ENCODE results near the gene SMIM10.
"Not testable (repeated sequence)": the region's sequence is repeated elsewhere in the genome, so short reads cannot be mapped to it uniquely, and the experiment has no call there.

Gene SMIM10

GRCh38 chrX:134990801-134991481, at the start of gene SMIM10:
Gene SMIM10 (plus strand): TSS chrX:134990991. CDS start chrX:134991096, 105 bp downstream.
- peak within 1 kb of the TSS; percentile 92 for H2AFZ ChIP-seq (ENCODE audit: low read depth, low read length)
- peak within 1 kb of the TSS; percentile 79 for H3K4me3 ChIP-seq (ENCODE audit: low read length)
- no peaks in the 10 kb centered on the region for H4K20me1 ChIP-seq (ENCODE audit: insufficient read depth, low read length)
- H3K9ac ChIP-seq (ENCODE audit: low read length) = peak within 1 kb of the TSS; percentile 53
- no peaks in the 10 kb centered on the region for H3K9me3 ChIP-seq (ENCODE audit: insufficient read depth, low read length)
- H3K27me3 ChIP-seq (ENCODE audit: low read depth, low read length) = no peaks in the 10 kb centered on the region
- no peaks in the 10 kb centered on the region for H3K36me3 ChIP-seq (replicated peaks; ENCODE audit: low read depth, low read length)
- H3K4me1 ChIP-seq (ENCODE audit: low read length) = peaks cover 12% of the 10 kb centered on the region
- H3K79me2 ChIP-seq (ENCODE audit: low read length) = no peaks in the 10 kb centered on the region
- H3K27ac ChIP-seq (ENCODE audit: low read length) = no peak within 1 kb of the TSS
- no peak for TF ChIP-seq CTCF (IDR thresholded peaks at IDR 0.05; ENCODE audit: low read depth, low read length)
- no peak for TF ChIP-seq EZH2phosphoT487 (IDR thresholded peaks at IDR 0.05; ENCODE audit: low read depth)
- H3K4me2 ChIP-seq (ENCODE audit: low read length) = peak within 1 kb of the TSS; percentile 83

- H3K4me1 ChIP-seq (ENCODE audit: low read length); H4K20me1 ChIP-seq (ENCODE audit: insufficient read depth, low read length); H3K27ac ChIP-seq (ENCODE audit: low read length); H3K4me2 ChIP-seq (ENCODE audit: low read length); H2AFZ ChIP-seq (ENCODE audit: low read depth, low read length); H3K9me3 ChIP-seq (ENCODE audit: insufficient read depth, low read length); H3K79me2 ChIP-seq (ENCODE audit: low read length); H3K4me3 ChIP-seq (ENCODE audit: low read length); H3K9ac ChIP-seq (ENCODE audit: low read length); H3K27me3 ChIP-seq (ENCODE audit: low read depth, low read length); H3K36me3 ChIP-seq (replicated peaks; ENCODE audit: low read depth, low read length): not testable (repeated sequence)
These were observed 44.4 kb upstream of the SMIM10 start for GRCh38 chrX:134946364-134946763.

GRCh38 chrX:134948333-134949241, 42.2 kb upstream of the SMIM10 start:
- Histone ChIP-seq H3K9ac (ENCODE audit: low read length) (no peak overlapping the region), H3K4me1 (ENCODE audit: low read length) (no peaks in the 10 kb centered on the region), H2AFZ (ENCODE audit: low read depth, low read length) (no peak overlapping the region), H3K4me3 (ENCODE audit: low read length) (no peak overlapping the region), H4K20me1 (ENCODE audit: insufficient read depth, low read length) (no peaks in the 10 kb centered on the region), H3K27ac (ENCODE audit: low read length) (no peak overlapping the region), H3K36me3 (replicated peaks; ENCODE audit: low read depth, low read length) (no peaks in the 10 kb centered on the region), H3K4me2 (ENCODE audit: low read length) (no peak overlapping the region), H3K27me3 (ENCODE audit: low read depth, low read length) (no peaks in the 10 kb centered on the region), H3K79me2 (ENCODE audit: low read length) (no peaks in the 10 kb centered on the region), H3K9me3 (ENCODE audit: insufficient read depth, low read length) (no peaks in the 10 kb centered on the region)
- no peak for TF ChIP-seq CTCF (IDR thresholded peaks at IDR 0.05; ENCODE audit: low read depth, low read length)
- no peak for TF ChIP-seq EZH2phosphoT487 (IDR thresholded peaks at IDR 0.05; ENCODE audit: low read depth)

- no peak overlapping the region for H3K4me2 ChIP-seq (ENCODE audit: low read length)
These were observed 41.5 kb upstream of the SMIM10 start for GRCh38 chrX:134949271-134949670.

More at GRCh38 chrX:134949271-134949670, 41.5 kb upstream of the SMIM10 start:
- H2AFZ ChIP-seq (ENCODE audit: low read depth, low read length) = no peak overlapping the region
- no peak overlapping the region for H3K27ac ChIP-seq (ENCODE audit: low read length)
- H3K27me3 ChIP-seq (ENCODE audit: low read depth, low read length) = no peaks in the 10 kb centered on the region
- no peaks in the 10 kb centered on the region for H3K4me1 ChIP-seq (ENCODE audit: low read length)
- TF ChIP-seq EZH2phosphoT487 (IDR thresholded peaks at IDR 0.05; ENCODE audit: low read depth) (no peak), CTCF (IDR thresholded peaks at IDR 0.05; ENCODE audit: low read depth, low read length) (no peak)
- no peak overlapping the region for H3K9ac ChIP-seq (ENCODE audit: low read length)
- H4K20me1 ChIP-seq (ENCODE audit: insufficient read depth, low read length) = no peaks in the 10 kb centered on the region
- H3K36me3 ChIP-seq (replicated peaks; ENCODE audit: low read depth, low read length) = no peaks in the 10 kb centered on the region
- H3K9me3 ChIP-seq (ENCODE audit: insufficient read depth, low read length) = no peaks in the 10 kb centered on the region
- H3K79me2 ChIP-seq (ENCODE audit: low read length) = no peaks in the 10 kb centered on the region
- H3K4me3 ChIP-seq (ENCODE audit: low read length) = no peak overlapping the region

Measured in OCI-LY3 (cell line).